Calu3 (cell line): ENCODE measurements around the gene OR10Z1. TPM values are rescaled to one million over a fixed set of nuclear protein-coding genes. Genes with fewer than 3 reads are reported as not detected.

Experiments used
- BruUV-seq: library from RNA; stranded (reverse); fragments of 400-500 nt; replicated peaks from 2 replicates; lab custom pipeline; 2021; lab: Mats Ljungman, UMichigan
- CTCF ChIA-PET: fragments of 300-600 bp; sonication (Branson Sonifier 250); formaldehyde crosslinking; loops from one replicate; lab custom pipeline; 2022; ENCODE audit warnings: antibody characterized with exemption; lab: Charles Lee
- DNase-seq: peaks from one replicate; pipeline ENCODE4 v3.0.0; 2022
- H3K27ac Mint-ChIP-seq: one replicate; pipeline ENCODE4 v1.8.0; 2022; ENCODE audit warnings: mixed read lengths; ENCODE audit not compliant: unreplicated experiment
- H3K27me3 Mint-ChIP-seq: one replicate; pipeline ENCODE4 v1.8.0; 2022; ENCODE audit warnings: mixed read lengths; ENCODE audit not compliant: unreplicated experiment
- H3K36me3 Mint-ChIP-seq: one replicate; pipeline ENCODE4 v1.8.0; 2022; ENCODE audit warnings: mild to moderate bottlenecking, moderate library complexity, mixed read lengths; ENCODE audit not compliant: insufficient read depth, unreplicated experiment
- H3K4me1 Mint-ChIP-seq: one replicate; pipeline ENCODE4 v1.8.0; 2022; ENCODE audit warnings: mild to moderate bottlenecking, low read depth, mixed read lengths; ENCODE audit not compliant: unreplicated experiment
- H3K4me3 Mint-ChIP-seq: one replicate; pipeline ENCODE4 v1.8.0; 2022; ENCODE audit warnings: mild to moderate bottlenecking, low read depth, moderate library complexity, mixed read lengths; ENCODE audit not compliant: unreplicated experiment
- H3K9me3 Mint-ChIP-seq: one replicate; pipeline ENCODE4 v1.8.0; 2022; ENCODE audit warnings: low read depth, mixed read lengths; ENCODE audit not compliant: unreplicated experiment
- CTCF ChIP-seq: fragments of 200-600 bp; IDR thresholded peaks from one replicate; pipeline ENCODE4 v1.8.0; 2022; ENCODE audit warnings: antibody characterized with exemption; ENCODE audit not compliant: unreplicated experiment
- intact Hi-C: fragments of 100-400 bp; cut with micrococcal nuclease; formaldehyde crosslinking; loops from one replicate; pipeline ENCODE4 v1.10.0; 2022; ENCODE audit not compliant: unreplicated experiment
- total RNA-seq: library from RNA; stranded (reverse); gene quantifications from 2 replicates; pipeline ENCODE4 v1.2.3, GENCODE V29; 2022

Gene OR10Z1
- total RNA-seq, 1 experiment from 2014 or later, result not detected

- peaks cover 9% of the 10 kb centered on the region for H3K4me1 Mint-ChIP-seq
- H3K27ac Mint-ChIP-seq, result no peak overlapping the region
- no peak for TF ChIP-seq CTCF
- intact Hi-C loops, result loop anchor here (10.0 kb wide), 1 partner anchor 351 kb away; the partner anchor contains the start of gene IFI16
- H3K4me3 Mint-ChIP-seq, result no peak overlapping the region
- no peak for DNase-seq
- no peaks in the 10 kb centered on the region for H3K27me3 Mint-ChIP-seq
- BruUV-seq, result no TSS peak
- no peaks in the 10 kb centered on the region for H3K36me3 Mint-ChIP-seq
- CTCF ChIA-PET, result no interaction called here
- H3K9me3 Mint-ChIP-seq, result no peaks in the 10 kb centered on the region
These were observed 49.0 kb downstream of the OR10Z1 start for GRCh38 chr1:158654086-158654485.

- no TSS peak for BruUV-seq
- no peak for TF ChIP-seq CTCF
- CTCF ChIA-PET, result no interaction called here
- intact Hi-C loops, result loop anchor here (10.0 kb wide), 1 partner anchor 350 kb away; the partner anchor contains the start of gene IFI16
- H3K36me3 Mint-ChIP-seq, result no peaks in the 10 kb centered on the region
- H3K4me1 Mint-ChIP-seq, result peaks cover 9% of the 10 kb centered on the region
- H3K27ac Mint-ChIP-seq, result no peak overlapping the region
- no peaks in the 10 kb centered on the region for H3K27me3 Mint-ChIP-seq
- DNase-seq, result no peak
- no peak overlapping the region for H3K4me3 Mint-ChIP-seq
- no peaks in the 10 kb centered on the region for H3K9me3 Mint-ChIP-seq
These were observed 49.5 kb downstream of the OR10Z1 start for GRCh38 chr1:158654571-158654970.

Other genes starting within 250 kb of the OR10Z1 start
- not detected in 2 replicates for gene OR10T2, start 205.8 kb upstream of the OR10Z1 start, total RNA-seq
- not detected in 2 replicates for gene OR10K2, start 179.0 kb upstream of the OR10Z1 start, total RNA-seq
- gene OR10K1, start 143.4 kb upstream of the OR10Z1 start, total RNA-seq, result not detected in 2 replicates
- not detected in 2 replicates for gene OR10R2, start 133.0 kb upstream of the OR10Z1 start, total RNA-seq
- not detected in 2 replicates for gene OR6Y1, start 50.9 kb upstream of the OR10Z1 start, total RNA-seq
- gene OR6P1, start 34.7 kb upstream of the OR10Z1 start, total RNA-seq, result not detected in 2 replicates
- not detected in 2 replicates for gene OR10X1, start 25.4 kb upstream of the OR10Z1 start, total RNA-seq
- 0.49 and 0.66 TPM in 2 replicates for gene SPTA1, start 81.4 kb downstream of the OR10Z1 start, total RNA-seq
- gene OR6K2, start 95.4 kb downstream of the OR10Z1 start, total RNA-seq, result not detected in 2 replicates
- not detected in 2 replicates for gene OR6K3, start 115.5 kb downstream of the OR10Z1 start, total RNA-seq
- gene OR6K6, start 149.5 kb downstream of the OR10Z1 start, total RNA-seq, result not detected in 2 replicates
- not detected in 2 replicates for gene OR6N1, start 166.9 kb downstream of the OR10Z1 start, total RNA-seq
- not detected in 2 replicates for gene OR6N2, start 175.9 kb downstream of the OR10Z1 start, total RNA-seq
- gene MNDA, start 226.1 kb downstream of the OR10Z1 start, total RNA-seq, result not detected in 2 replicates